Body of pancreas (tissue), 4 donors: ENCODE results near the gene SESN2.
A peak's percentile ranks its signal among the peaks of the same experiment; 100 is the strongest.

ENCODE experiments used
- POLR2A ChIP-seq, 3 donors: fragments of 450-650 bp; IDR thresholded peaks; one replicate each; pipeline ENCODE4 v1.6.1; 2016; ENCODE audit warnings: antibody characterized with exemption in 3 of 3, mild to moderate bottlenecking in 2 of 3
- TF ChIP-seq, protein P1 (sequence below), 7 experiments: fragments of 450-650 bp in 4 of 7; fragments of 200-600 bp in 3 of 7; sonication (generic) in 3 of 7; IDR thresholded peaks; one replicate each; pipeline ENCODE4 v1.5.1; 2016 to 2019; ENCODE audit warnings: antibody characterized with exemption in 7 of 7

DNA sequence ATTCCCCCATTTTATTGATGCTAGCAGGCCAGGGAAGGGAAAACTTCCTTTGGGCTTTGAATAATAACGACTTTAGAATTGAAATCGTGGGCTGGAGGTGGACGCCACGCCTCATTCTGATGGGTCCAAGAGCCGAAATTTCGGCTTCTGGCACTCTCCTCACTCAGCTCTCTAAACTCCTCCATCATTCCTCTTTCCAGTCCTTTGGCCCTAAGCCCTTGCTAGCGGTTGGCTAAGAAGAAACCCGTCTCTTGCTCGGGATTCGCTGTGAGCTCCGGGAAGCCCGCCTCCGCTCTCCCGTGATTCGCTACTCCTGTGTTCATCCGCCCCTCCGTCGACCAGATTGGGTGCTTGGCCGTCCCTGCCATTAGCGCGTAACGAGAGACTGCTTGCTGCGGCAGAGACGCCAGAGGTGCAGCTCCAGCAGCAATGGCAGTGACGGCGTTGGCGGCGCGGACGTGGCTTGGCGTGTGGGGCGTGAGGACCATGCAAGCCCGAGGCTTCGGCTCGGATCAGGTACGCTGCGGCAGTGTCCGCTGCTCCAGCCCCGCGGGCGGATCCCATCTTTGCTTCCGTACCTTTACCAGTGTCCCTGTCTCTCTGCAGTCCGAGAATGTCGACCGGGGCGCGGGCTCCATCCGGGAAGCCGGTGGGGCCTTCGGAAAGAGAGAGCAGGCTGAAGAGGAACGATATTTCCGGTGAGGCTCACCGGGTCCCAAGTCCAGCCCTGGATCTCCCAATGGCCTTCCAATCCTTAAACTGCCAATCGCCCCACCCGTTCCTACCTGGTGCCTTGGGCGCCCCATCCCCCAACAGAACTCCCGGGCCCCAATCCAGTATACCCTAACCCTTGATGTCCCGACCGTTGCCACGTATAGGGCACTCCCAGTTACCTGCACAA, 23.3 kb upstream of the SESN2 start, which contains the start of gene ATP5IF1:
- TF ChIP-seq, protein P1, sequence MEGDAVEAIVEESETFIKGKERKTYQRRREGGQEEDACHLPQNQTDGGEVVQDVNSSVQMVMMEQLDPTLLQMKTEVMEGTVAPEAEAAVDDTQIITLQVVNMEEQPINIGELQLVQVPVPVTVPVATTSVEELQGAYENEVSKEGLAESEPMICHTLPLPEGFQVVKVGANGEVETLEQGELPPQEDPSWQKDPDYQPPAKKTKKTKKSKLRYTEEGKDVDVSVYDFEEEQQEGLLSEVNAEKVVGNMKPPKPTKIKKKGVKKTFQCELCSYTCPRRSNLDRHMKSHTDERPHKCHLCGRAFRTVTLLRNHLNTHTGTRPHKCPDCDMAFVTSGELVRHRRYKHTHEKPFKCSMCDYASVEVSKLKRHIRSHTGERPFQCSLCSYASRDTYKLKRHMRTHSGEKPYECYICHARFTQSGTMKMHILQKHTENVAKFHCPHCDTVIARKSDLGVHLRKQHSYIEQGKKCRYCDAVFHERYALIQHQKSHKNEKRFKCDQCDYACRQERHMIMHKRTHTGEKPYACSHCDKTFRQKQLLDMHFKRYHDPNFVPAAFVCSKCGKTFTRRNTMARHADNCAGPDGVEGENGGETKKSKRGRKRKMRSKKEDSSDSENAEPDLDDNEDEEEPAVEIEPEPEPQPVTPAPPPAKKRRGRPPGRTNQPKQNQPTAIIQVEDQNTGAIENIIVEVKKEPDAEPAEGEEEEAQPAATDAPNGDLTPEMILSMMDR (IDR thresholded peaks at IDR 0.05): peak in 1 of 7 experiments; percentile 9
- peak; percentile 91 to 96 (median 95) for TF ChIP-seq POLR2A (IDR thresholded peaks at IDR 0.05)
